ENCODE results near the gene RBM12.
A peak's percentile ranks its signal among the peaks of the same experiment; 100 is the strongest.
"Not testable (repeated sequence)": the region's sequence is repeated elsewhere in the genome, so short reads cannot be mapped to it uniquely, and the experiment has no call there.

The RBM12 gene

GRCh38 chr20:35697696-35698297 is 33.1 kb upstream of the RBM12 start:
- no peak for DNase-seq

- DNase-seq: no peak
Observed at GRCh38 chr20:35695978-35696377, 31.3 kb upstream of the RBM12 start.

- DNase-seq: no peak
Observed at GRCh38 chr20:35695245-35695749, 30.6 kb upstream of the RBM12 start.

- no peak for DNase-seq
Observed at GRCh38 chr20:35690265-35690664, 25.6 kb upstream of the RBM12 start.

GRCh38 chr20:35686872-35687271 is 22.2 kb upstream of the RBM12 start:
- DNase-seq: not testable (repeated sequence)

- not testable (repeated sequence) for DNase-seq
Observed at GRCh38 chr20:35685368-35685767, 20.7 kb upstream of the RBM12 start.

GRCh38 chr20:35681960-35682359 is 17.3 kb upstream of the RBM12 start:
- DNase-seq: no peak

- no peak for DNase-seq
Observed at GRCh38 chr20:35680452-35681183, 15.9 kb upstream of the RBM12 start.

GRCh38 chr20:35674921-35675320 is 10.2 kb upstream of the RBM12 start:
- DNase-seq: no peak

- DNase-seq: no peak
Observed at GRCh38 chr20:35673884-35674283, 9.2 kb upstream of the RBM12 start.

- DNase-seq: no peak
Observed at GRCh38 chr20:35669681-35670080, 5.0 kb upstream of the RBM12 start.

GRCh38 chr20:35669221-35669620 is 4.5 kb upstream of the RBM12 start:
- no peak for DNase-seq

- no peak for DNase-seq
Observed at GRCh38 chr20:35665949-35666288, 1.2 kb upstream of the RBM12 start.

- DNase-seq: peak; percentile 56
Observed at GRCh38 chr20:35663516-35664465, 909 bp downstream of the RBM12 start.

GRCh38 chr20:35662551-35662950 is 2.1 kb downstream of the RBM12 start:
- no peak for DNase-seq

- DNase-seq: no peak
Observed at GRCh38 chr20:35661908-35662307, 2.8 kb downstream of the RBM12 start.

- no peak for DNase-seq
Observed at GRCh38 chr20:35661053-35661452, 3.6 kb downstream of the RBM12 start.

GRCh38 chr20:35660122-35660937 is 4.4 kb downstream of the RBM12 start:
- DNase-seq: no peak

GRCh38 chr20:35657271-35657670 is 7.4 kb downstream of the RBM12 start:
- no peak for DNase-seq

- no peak for DNase-seq
Observed at GRCh38 chr20:35654415-35654814, 10.3 kb downstream of the RBM12 start.

- no peak for DNase-seq
Observed at GRCh38 chr20:35653893-35654292, 10.8 kb downstream of the RBM12 start.

GRCh38 chr20:35653430-35653734 is 11.3 kb downstream of the RBM12 start:
- no peak for DNase-seq
